ENCODE measurements around the gene CDC23.

Gene CDC23

DNA sequence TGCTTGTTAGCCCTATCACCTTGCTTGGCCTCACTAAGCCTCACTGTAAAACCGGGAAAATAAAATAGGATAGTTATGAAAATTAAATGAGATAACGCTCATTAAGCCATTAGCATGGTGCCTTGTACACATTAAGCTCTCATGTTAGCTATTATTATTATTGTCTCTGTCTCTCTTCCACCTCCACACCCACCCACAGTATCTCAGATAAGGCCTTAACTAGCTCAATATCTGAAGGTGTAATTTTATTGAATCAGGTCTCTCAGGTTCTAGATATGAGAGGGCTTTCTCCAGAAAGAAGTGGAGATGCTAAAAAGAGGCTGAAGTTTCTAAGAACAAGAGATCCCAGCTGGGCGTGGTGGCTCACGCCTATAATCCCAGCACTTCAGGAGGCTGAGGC, 33.7 kb upstream of the CDC23 start (continued):
- TF ChIP-seq, protein P1, sequence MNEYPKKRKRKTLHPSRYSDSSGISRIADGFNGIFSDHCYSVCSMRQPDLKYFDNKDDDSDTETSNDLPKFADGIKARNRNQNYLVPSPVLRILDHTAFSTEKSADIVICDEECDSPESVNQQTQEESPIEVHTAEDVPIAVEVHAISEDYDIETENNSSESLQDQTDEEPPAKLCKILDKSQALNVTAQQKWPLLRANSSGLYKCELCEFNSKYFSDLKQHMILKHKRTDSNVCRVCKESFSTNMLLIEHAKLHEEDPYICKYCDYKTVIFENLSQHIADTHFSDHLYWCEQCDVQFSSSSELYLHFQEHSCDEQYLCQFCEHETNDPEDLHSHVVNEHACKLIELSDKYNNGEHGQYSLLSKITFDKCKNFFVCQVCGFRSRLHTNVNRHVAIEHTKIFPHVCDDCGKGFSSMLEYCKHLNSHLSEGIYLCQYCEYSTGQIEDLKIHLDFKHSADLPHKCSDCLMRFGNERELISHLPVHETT (tag by site-specific recombination; IDR thresholded peaks at IDR 0.05), result no peak
- TF ChIP-seq ZNF223 (tag by site-specific recombination; IDR thresholded peaks at IDR 0.05) (no peak), ZFP69B (tag by site-specific recombination; IDR thresholded peaks at IDR 0.05) (no peak), ZNF704 (tag by site-specific recombination; IDR thresholded peaks at IDR 0.05) (no peak)

DNA sequence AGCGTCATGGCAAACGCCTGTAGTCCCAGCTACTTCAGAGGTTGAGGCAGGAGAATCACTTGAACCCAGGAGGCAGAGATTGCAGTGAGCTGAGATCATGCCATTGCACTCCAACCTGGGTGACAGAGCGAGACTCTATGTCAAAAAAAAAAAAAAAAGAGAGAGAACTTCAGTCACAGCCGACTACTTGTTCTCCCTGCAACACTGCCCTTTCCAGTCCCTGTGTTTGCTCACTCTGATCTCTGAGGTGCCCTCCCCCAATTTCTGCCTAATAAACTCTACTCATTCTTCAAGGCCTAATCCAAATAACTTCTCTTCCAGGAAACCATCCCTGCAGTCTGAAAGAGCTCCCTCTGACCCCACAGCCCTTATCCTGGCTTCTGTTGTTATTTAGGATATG, 33.2 kb upstream of the CDC23 start:
- Histone ChIP-seq H3K4me3 (ENCODE audit: low read depth, low read length) (no peak overlapping the region), H3K9me3 (ENCODE audit: control insufficient read depth, insufficient read depth, low read depth, low read length) (no peaks in the 10 kb centered on the region), H3K27ac (ENCODE audit: extremely low read depth, low read depth, low read length) (no peak overlapping the region), H3K36me3 (ENCODE audit: control insufficient read depth in 2 of 2, insufficient read depth in 1 of 2, low read length in 2 of 2) (no peaks in the 10 kb centered on the region), H3K4me1 (ENCODE audit: control insufficient read depth, insufficient read depth, low read length) (peaks cover 6% of the 10 kb centered on the region; the same call in 1 of the 2 replicates)
- TF ChIP-seq MZF1 (tag by site-specific recombination; IDR thresholded peaks at IDR 0.05; ENCODE audit: borderline replicate concordance) (no peak), ZNF280C (tag by site-specific recombination; IDR thresholded peaks at IDR 0.05) (no peak), ZNF138 (tag by site-specific recombination; IDR thresholded peaks at IDR 0.05; ENCODE audit: borderline replicate concordance) (no peak), HOXD13 (CRISPR knock-in tag; IDR thresholded peaks at IDR 0.05; ENCODE audit: borderline replicate concordance) (no peak), ZNF585B (tag by site-specific recombination; IDR thresholded peaks at IDR 0.05) (no peak)
- POLR2A ChIA-PET, result no interaction called here
- CTCF ChIA-PET, result interaction anchor here (0.5 to 0.7 kb wide), 2 partner anchors 10 to 211 kb away, joined by 3 to 4 read pairs; no protein-coding TSS in a partner anchor

GRCh38 chr5:138245717-138246116, 32.6 kb upstream of the CDC23 start:
- no peak overlapping the region for H3K4me3 ChIP-seq (ENCODE audit: low read depth, low read length)
- no peak for TF ChIP-seq ZNF837 (tag by site-specific recombination; IDR thresholded peaks at IDR 0.05)
- no peak for TF ChIP-seq ZNF140 (tag by site-specific recombination; IDR thresholded peaks at IDR 0.05)
- TF ChIP-seq, protein P2, sequence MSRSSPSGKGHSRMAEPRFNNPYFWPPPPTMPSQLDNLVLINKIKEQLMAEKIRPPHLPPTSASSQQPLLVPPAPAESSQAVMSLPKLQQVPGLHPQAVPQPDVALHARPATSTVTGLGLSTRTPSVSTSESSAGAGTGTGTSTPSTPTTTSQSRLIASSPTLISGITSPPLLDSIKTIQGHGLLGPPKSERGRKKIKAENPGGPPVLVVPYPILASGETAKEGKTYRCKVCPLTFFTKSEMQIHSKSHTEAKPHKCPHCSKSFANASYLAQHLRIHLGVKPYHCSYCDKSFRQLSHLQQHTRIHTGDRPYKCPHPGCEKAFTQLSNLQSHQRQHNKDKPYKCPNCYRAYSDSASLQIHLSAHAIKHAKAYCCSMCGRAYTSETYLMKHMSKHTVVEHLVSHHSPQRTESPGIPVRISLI (tag by site-specific recombination; IDR thresholded peaks at IDR 0.05), result no peak
- no peak for TF ChIP-seq ZFP3 (tag by site-specific recombination; IDR thresholded peaks at IDR 0.05; ENCODE audit: low read depth)
- TF ChIP-seq ZNF398 (tag by site-specific recombination; IDR thresholded peaks at IDR 0.05), result no peak
- H3K9me3 ChIP-seq (ENCODE audit: control insufficient read depth, insufficient read depth, low read depth, low read length), result no peaks in the 10 kb centered on the region
- peaks cover 6% of the 10 kb centered on the region; the same call in 1 of the 2 replicates for H3K4me1 ChIP-seq (ENCODE audit: control insufficient read depth, insufficient read depth, low read length)
- ChIA-PET POLR2A (no interaction called here), CTCF (interaction anchor here (1.7 kb wide), 1 partner anchor 37 kb away, joined by 4 read pairs; no protein-coding TSS in a partner anchor)
- no peak overlapping the region for H3K27ac ChIP-seq (ENCODE audit: extremely low read depth, low read depth, low read length)
- no peaks in the 10 kb centered on the region for H3K36me3 ChIP-seq (ENCODE audit: control insufficient read depth in 2 of 2, insufficient read depth in 1 of 2, low read length in 2 of 2)

Data from HEK293 (cell line).